ENCODE results near the gene BTBD16.

BTBD16 gene

DNA sequence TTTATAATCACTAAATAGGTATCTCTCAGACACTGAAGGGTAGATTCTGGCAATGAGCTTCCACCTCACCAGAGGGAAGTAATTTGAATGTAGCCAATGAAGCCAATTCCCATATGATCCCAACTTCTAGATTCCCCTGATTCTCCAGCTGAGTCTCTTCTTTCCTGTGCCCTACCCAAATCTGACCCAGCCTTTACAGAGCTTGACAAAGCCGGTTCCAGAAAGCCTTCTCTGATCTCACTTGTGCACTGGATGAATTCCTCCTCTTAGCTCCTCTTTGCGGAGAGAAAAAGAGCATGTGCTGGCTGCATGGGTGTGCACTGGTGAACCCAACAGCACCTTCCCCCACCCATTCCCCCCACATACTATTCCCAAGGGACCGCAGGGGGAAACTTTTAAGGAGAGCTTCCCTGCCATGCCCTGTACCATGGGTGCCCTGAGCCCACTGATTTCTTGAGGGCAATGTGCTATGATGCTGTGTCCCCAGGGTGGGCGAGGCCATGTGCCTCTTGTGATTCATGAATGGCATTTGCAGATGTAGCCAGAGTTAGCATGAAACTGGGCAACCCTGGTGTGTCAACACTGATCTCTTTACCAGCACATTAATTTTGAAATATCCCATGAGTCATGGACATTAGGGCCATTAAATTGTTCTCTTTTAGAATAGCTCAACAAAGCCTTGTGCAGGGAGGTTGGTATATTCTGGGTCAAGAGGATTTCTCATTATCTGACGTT lies 53.0 kb downstream of the BTBD16 start:
- DNase-seq, result no peak

DNA sequence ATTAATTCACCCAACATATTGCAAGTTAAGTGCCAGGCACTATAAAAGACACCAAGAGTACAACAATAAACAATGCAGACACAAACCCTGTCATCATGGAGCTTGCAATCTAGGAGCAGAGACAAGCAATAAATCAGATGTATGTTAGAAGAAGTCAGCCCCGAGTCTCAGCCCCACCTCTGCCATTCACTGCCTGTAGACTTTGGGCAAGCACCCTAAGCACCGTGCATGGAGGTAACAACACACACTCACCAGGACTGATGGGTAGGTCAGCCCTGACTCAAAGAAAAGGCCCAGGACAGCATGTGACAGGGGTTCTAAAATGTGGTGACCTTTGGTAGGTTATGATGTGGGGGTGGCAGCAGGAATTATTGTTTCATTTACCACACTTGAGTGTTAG lies 54.1 kb downstream of the BTBD16 start:
- DNase-seq, result no peak

DNA sequence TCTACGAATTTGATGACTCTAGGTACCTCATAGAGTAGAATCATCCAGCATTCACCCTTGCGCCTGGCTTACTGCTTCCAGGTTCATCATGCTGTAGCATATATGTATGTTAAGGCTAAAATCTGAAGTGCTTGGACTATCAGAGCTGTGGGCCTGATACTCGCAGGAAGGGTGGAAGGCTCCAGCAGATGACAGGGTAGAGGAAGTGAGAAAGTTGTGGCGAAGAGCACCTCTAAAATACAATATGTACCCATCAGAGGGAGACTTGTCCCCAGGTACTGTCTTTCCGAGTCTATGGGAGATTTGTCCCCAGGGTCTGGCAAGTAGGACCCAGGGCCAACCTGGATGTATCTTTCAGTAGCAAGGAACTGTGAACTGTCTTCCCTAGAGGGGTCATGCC lies 55.3 kb downstream of the BTBD16 start:
- no peak for DNase-seq

DNA sequence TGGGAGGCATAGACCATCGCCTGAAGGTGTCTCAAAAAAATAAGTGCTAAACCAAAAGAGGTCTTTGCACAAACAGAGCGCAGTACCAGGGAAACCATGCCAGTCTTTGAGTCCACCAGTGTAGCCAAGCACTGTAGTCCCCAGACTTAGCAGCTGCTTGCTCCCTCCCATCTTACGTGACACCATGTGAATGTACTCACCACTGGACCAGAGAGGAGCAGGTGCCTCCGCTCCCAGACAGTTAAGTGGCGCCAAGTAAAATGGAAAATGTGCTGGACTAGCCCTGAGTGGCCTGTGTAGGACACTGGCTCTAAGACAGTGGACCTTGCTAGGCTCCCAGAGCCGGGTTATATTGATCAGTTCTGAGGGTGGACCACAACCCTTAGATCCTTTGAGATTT lies 55.7 kb downstream of the BTBD16 start:
- no peak for DNase-seq

DNA sequence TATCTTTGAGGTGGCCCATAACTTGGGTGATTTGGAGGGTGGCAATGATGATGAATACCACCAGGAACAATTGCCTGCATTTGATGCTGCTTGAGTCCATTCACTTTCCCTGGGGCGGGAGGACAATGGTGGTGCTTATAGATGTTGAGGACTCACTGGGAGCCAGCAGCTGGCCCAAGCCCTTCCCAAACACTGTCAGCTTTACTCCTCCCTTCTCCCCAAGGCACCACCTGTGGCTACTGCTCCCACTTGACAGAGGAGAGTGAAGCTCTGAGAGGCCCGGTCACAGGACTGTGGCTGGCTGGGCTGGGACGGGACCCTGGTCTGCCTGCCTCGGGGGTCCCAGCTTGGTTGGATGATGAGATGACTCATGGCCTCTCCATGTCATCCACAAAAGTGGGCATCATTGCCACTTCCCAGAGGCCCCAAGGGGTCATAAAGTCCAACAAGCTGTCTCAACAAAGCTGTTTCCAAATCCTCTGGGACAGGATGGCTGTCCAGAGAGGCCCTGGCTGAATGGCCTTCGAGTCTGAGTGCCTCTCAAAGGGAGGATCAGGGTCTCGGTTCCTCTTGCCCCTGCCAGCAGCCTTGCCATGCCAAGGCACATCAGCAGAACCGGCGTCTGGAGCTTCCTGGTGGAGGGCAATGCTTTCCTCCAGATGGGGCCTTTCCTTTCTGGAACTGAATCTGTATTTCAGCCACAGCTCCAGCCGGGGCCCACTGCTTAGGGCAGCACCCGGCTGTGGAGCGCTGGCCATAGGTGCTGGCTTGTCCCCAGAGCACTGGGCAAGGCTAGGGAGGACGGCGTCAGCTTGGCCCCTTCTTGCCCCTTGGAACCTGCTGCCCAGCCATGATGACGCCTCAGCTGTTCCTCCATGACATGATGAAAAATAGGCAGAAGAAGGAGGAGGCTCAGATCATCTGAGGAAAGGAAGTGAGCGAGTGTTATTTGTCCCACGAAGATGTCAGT lies 56.4 kb downstream of the BTBD16 start:
- no peak for DNase-seq

DNA sequence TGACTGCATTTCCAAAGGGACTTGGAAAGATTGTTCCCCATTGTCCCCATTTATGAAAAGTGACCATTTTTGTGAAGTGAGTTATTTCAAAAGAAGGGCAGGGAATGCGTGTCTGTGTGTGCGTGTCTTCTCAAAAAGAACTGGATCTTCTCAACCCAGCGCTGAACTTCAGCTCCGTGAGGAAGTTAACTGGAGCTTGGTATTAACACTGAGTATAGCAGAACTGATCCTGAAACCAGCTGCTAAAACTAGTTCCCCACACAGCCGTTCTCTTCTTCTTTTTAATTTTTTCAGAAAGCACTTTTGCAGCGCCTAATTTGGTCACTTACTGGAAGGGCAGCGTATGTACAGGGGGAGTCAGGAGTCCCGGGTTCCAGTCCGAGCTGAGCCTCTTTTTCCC lies 57.6 kb downstream of the BTBD16 start:
- DNase-seq, result no peak

DNA sequence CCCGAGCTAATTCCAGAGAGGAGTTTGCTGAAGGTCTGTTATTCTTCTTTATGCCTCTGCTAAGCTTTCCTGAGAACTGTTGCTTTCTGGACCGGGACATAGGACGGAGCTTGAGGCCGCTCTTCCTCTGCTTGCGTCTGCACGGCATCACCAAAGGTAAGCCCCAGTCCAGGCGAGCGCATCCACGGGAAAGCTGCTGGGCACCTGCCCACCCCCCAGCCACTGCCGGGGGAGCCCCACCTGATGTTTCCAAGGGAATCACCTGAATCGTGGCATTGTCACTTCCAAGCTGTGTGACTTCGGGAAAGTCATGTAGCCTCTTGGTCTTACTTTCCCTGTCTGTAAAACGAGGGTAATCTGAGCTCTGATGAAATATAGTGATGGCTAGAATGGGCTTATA lies 58.3 kb downstream of the BTBD16 start:
- DNase-seq, result no peak

DNA sequence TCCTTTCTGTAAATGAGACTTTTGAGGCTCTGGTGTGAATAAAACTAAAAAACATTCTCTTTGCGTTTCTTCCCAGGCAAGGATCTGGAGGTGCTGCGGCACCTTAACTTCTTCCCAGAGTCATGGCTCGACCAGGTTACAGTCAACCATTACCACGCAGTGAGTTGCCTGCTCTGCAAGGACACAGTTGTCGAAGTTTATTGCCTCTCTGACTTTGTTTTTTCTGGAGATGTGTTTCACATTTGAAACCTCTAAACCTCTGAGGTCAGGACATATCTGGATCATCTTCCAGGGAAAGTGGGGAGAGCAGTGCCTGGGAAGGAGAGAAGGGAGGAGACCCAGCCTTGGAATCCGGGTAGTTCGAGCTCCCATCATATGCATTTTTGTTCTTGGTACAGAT lies 60.0 kb downstream of the BTBD16 start:
- no peak for DNase-seq

DNA sequence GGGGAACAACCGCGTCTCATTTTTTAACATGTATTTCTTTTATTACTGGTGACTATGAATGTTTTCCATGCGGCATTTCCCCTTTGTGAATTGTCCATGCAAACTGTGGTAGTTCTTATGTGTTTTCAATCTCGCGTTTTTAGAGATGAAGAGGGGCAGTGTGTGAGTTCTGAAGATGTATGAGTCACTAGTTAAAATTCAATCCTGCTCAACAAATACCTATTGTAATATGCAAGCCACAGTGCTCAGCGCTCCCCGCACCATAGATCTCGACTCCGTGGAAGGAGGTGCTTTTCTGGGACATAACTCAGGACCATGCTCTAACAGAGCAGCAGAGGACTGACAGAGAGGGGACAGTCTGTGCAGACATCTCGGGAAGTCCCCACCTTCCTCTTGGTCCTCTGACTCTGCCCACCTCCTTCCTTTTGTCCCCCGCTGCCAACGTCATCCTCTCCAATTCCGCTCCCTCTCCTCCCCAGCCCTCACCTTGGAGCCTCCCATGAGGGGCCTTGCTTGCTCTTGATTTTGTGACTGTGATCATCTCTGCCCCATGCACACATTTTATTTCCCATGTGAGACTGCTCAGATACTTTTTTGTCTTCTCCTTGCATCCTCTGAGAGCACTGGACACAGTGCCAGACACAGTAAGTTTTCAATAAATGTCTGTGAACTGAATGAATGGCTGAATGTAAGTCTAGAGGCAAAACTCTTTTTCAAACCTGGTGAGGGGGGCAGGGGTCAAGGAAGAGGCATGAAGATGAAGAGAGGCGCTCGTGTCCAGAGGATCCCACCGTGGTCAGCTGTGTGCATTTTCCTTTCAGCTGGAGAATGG lies 60.7 kb downstream of the BTBD16 start:
- no peak for DNase-seq

DNA sequence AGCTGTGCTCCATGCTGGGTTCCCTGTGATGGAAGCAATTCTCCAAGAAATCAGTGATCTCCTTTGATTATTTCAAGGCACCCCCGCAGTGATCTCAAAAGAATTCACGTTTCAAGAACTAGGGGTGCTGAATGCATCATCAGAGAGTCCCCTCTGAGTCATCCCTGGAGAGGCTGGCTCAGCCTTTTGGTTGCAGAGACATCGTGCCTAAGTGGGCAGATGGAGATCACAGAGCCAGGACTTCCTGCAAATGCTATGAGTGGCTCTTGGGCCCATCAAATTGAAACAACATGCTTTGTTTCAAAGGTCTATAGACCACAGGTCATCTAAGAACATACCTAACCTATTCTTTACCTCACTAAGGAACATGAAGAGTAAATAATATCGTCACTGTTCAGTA lies 61.9 kb downstream of the BTBD16 start:
- DNase-seq, result no peak

DNA sequence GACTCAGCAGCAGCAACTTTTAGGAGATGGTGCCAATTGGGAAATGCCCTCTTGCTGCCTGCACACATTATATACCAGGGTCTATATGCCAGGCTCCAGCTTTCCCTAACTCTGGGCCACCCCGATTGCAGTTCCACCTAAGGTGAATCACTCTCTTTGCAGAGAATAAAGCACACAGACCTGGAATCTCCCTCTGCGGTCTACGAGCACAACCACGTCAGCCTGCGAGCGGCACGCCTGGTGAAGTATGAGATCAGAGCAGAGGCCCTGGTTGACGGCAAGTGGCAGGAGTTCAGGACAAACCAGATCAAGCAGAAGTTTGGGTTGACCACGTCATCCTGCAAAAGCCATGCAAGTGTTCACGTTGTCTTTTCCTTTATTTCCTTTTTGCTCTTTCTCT lies 65.2 kb downstream of the BTBD16 start:
- DNase-seq, result no peak

DNA sequence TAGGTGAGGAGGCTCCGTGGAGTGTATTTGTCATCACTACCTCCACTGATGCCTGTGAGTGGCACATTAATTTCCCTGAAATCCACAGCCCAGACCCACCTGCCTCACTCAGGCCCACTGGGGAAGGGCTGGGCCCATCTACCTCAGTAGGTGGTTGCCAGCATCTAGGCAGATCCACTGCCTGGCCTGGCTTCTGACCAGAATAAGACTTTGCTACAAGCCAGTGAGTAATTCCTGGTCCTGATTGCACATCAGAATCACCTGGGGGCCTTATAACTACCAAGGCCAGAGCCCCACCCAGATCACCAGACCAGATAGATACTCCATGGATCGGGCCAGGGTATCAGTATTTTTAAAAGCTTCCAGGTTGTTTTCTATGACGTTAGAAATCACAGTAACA lies 65.9 kb downstream of the BTBD16 start:
- DNase-seq, result no peak

DNA sequence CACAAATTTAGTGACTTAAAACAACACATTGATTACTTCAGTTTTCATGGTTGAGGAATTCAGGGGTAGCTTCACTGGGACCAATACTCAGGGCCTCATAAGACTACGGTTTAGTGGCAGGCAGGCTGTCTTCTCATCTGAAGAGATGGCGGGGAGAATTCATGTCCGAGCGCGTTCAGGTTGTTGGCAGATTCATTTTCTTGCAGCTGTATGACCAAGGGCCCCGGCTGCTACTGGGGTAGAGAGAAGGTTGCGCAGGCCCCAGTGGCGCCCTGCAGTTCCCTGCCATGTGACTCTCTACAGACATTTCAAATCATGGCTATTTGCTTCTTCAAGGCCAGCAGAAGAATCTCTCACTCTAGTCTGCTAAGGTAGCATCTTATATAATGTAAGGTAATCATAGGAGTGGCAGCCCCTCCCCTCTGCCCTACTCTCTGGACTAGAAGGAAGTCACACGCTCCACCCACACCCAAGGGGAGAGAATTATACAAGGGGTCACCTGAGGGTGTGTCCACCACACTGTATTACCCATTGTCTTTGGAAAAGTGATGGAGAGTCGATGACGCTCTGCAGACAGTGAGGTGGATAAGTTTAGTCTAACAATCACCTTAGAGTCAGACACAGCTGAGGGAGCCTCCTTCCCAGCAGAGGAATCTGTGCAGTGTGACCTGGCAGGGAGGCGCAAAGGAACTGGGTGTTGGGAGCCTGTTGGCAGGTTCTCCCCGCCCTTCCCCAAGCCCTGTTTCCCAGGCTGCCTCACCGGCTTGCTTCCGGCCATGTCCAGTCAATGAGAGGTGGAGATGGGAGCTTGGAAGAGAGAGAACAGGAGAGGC lies 67.7 kb downstream of the BTBD16 start:
- no peak for DNase-seq

DNA sequence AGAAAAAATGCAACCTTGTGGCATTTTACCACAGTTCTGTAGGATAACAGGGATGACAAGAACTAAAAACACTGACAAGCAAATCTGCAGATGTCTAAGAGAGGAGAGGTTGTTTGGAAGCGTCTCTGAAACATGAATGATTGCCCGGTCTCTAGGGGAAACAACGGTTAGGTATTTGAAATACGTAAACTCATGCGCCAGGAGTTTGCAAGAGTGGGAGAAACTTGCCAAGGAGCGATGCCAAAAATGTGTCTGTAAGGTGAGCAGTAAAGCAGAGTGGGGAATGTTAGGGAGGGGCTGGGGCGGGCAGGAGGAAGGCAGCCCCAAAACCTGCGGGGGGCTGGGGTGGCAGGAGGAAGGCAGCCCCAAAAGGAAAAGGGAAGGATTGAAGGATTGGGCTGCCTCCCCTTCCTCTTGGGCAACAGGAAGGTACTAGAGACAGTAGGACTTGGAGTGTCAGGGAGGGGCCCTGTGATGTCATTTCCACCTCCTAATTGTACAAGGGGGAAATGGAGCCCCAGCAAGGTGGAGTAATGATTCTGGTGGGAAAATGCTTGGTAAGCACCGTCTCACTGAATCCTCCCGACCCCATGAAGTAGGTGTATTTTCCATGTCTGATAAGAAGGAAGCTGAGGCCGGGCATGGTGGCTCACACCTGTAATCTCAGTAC lies 70.2 kb downstream of the BTBD16 start:
- DNase-seq, result no peak

DNA sequence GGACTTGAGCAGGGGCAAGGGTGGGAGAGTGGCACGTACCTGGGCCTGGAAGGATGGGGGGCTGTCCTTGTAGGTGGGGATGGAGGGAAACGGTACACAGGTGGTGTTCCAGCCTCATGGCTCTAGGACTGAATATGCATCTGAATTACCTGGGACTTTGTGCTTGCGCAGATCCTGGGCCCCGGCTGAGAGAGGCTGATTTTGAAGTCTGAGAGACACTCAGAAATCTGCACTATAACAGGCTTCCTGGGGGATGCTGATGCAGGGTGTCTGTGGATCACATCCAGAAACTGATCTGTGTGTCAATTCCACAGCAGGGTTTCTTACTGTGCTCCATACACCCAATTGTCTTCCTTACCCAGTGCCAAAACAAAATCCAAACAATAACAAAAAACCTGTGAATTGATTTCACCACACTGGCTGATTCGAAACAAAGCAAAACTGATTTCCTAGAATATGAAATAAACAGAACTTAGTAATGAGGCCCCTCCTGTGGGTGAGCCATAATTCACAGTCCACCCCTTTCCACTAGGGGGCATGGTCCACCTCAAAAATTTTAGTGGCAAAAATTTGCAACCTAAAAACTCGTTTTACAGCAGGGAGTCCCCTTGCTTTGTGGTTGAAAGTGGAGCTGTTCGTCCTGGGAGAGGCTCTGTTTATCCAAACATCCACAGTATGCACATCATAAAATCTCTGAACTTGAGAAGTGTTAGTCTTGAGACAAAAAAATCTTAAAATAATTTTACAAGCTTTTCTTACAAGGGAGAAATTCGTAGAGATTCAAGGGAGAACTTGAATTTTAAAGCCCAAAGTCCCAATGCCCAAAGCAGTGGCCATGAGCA lies 71.4 kb downstream of the BTBD16 start:
- peak; percentile 76 for DNase-seq

DNA sequence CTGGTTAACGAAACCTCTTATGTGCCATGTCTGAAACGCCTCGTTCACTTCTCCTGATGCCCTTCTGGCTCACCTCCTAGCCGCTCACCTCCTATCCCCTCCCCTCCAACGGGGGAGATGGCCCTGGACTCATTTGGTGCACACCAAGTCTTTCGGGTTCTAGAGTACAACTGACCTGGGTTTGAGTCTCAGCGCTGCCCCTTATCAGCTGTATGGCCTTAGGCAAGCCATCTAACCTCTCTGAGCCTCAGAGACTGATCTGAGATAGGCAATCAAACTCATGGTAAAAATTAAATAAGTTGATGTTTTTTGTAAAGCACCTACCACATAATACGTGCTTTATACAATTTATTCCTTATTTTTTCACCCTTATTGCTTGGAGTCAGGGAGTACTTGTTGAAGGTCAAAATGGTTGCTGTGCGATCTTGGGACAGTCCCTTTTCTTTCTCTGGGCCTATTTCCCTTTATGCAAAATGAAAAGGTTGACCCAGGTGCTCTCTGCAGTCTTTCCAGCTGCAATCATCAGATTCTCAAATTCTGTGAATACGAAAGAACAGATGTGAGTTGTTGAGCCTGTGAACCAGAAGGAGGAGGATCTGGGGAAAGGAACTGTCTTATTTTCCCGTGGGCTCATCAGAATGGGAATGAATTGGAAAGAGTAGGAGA lies 72.2 kb downstream of the BTBD16 start:
- DNase-seq, result no peak

DNA sequence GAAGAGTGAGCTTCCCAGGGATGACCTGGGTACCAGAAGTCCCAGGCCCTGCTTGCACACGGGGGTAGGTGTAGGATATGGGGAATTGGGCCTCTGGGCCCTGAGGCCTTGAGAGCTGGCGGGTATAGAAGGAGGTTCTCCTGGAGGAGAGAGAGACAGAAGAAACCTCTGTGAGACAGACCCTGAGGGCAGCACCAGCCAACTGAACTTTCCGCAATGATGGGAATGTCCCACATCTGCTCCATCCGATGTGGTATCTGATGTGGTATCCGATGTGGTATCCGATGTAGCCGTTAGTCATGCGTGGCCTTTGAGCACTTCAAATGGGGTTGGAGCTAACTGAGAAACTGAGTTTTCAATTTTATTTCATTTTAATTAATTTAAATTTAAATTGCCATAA lies 72.8 kb downstream of the BTBD16 start:
- DNase-seq, result no peak

DNA sequence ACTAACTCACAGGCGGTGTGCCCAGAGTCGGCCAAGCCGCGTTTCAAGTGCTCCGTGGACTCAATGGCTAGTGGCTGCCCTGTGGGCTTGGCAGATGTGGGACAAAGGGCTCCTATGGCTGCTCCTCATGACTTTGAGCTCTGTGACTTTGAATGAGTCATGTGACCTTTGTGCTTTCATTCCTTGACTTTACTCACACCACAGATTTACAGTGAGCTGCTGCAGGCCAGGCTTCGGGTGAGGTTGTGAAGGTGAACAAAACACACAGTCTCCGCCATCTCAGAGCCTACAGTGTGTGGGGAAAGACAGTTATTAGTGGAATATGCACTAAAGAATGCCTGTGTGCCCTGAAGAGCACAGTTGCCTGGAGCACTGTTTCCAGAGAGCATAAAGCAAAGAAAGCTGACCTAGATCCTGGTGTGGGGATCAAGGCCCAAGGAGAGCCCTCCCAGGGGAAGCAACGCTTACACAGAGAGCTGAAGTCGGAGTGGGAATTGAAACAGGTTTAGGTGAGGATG lies 73.7 kb downstream of the BTBD16 start:
- DNase-seq, result no peak

DNA sequence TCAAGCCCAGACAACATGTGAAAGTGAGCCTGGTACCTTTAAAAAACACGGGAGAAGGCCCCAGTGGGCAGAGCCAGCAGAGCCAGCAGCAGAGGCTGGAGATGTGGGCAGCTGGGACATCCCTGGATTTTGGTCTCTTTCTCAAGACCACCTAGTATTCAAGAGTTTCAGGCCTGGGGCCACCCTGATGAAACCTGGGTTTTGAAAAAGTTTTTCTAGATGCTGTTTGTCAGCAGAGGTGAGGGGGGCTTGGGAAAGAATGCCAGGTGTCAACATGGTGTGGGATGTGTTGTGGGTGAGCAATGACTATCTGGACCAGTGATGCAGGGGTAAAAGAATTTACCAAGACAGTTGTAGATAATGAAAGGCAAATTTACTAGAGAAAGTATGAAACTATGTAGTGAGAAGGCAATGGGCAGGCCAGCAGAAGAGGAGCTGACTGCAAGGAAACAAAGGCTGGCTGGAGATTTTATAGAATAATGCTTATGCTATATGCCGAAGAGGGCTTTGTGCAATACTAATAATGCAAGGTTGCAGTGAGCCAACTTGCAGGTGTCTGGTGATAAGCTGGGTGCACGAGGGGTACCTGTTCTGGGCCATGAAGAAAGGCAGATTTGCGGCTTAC lies 75.3 kb downstream of the BTBD16 start:
- DNase-seq, result no peak

Measured in CD4-positive, alpha-beta T cell treated with Interleukin-12 subunit alpha and Interleukin-12 subunit beta, for 1 hour (primary cell).